Spinal cord (tissue), 10 donors: ENCODE data around the gene LRP5. TPM values are rescaled to one million over a fixed set of nuclear protein-coding genes. Genes with fewer than 3 reads are reported as not detected.

ENCODE experiments used
- DNase-seq, 6 donors: peaks; one replicate each; pipeline versions ENCODE4 v3.0.0 to v3.0.0-alpha.2; 2013 to 2015; ENCODE audit warnings: low spot score in 6 of 6, low read depth in 4 of 6
- H3K27ac ChIP-seq: one replicate; pipeline ENCODE4 v1.5.1; 2013; ENCODE audit warnings: low read depth, low read length, control low read depth
- H3K27me3 ChIP-seq: one replicate; pipeline ENCODE4 v1.6.1; 2013; ENCODE audit warnings: low read length; ENCODE audit not compliant: control insufficient read depth, insufficient read depth
- H3K36me3 ChIP-seq: one replicate; pipeline ENCODE4 v1.6.1; 2013; ENCODE audit warnings: low read length; ENCODE audit not compliant: control insufficient read depth, insufficient read depth
- H3K4me1 ChIP-seq: one replicate; pipeline ENCODE4 v1.6.1; 2013; ENCODE audit warnings: low read length; ENCODE audit not compliant: control insufficient read depth, insufficient read depth
- H3K4me3 ChIP-seq: one replicate; pipeline ENCODE4 v1.5.1; 2013; ENCODE audit warnings: low read depth, low read length, control low read depth
- H3K9me3 ChIP-seq: one replicate; pipeline ENCODE4 v1.6.1; 2013; ENCODE audit warnings: low read length; ENCODE audit not compliant: control insufficient read depth, insufficient read depth
- WGBS: methylation state at CpG from one replicate; pipeline ENCODE4 v1.1.5; 2013; ENCODE audit warnings: missing lambda C conversion rate; ENCODE audit not compliant: insufficient coverage; 5-methylcytosine and 5-hydroxymethylcytosine counted together
- polyA plus RNA-seq, 2 donors: library from polyadenylated mRNA; unstranded; fragments of 120-200 nt; gene quantifications; one replicate each; pipeline ENCODE4 v1.2.1, GENCODE V29; 2013; ENCODE audit not compliant: insufficient read length in 2 of 2
- total RNA-seq, 2 donors: library from RNA; depleted of rRNA in 1 of 2; stranded (reverse); fragments of 120-200 nt in 1 of 2; fragments of >200 nt in 1 of 2; gene quantifications; one replicate each; pipeline versions ENCODE4 v1.2.3 to v1.2.4, GENCODE V29; 2013 to 2014
- donor health status: healthy.

Gene LRP5
- total and polyA plus RNA-seq, 4 donors: 12.8 to 32.4 (median 25.7) TPM

DNA sequence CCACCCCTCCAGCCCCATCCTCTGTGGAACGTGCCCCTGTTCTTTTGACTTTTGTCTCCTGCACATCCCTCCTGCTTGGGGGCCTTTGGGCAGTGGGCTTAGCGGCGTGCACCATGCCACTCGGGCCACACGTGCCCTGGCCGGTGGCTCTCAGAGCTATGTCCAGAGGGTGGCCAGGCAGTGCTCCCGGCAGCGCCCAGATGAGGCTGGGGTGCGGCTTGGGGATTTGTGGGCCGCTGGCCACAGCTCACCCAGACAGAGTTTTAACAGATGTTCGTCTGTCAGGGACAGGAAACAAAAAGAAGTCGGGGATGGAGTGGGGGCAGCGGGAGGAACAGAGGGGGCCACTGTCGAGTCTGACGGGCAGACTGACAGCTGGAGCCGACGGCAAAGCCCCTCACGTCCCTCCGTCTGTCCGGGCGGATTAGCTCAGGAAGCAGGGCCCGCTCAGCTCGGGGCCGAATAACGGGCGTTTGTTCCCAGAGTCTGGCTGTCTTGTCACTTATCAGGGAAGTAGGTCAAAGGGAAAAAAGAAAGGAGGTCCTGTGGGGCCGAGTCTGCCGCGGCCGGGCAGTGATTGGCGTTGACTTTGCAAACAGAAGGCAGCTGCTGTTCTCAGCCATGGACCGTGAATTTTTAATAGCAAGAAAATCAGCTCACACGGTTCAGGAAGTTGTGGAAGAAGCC, 61.6 kb downstream of the LRP5 start:
- Histone ChIP-seq H3K36me3 (peaks cover 61% of the 10 kb centered on the region), H3K4me3 (no peak overlapping the region), H3K9me3 (no peaks in the 10 kb centered on the region), H3K27me3 (no peaks in the 10 kb centered on the region), H3K4me1 (peaks cover 81% of the 10 kb centered on the region), H3K27ac (peak overlapping the region; percentile 81)
- peak in 5 of 6 donors; percentile 40 to 81 (median 57) for DNase-seq
- WGBS: 14% methylated on average over 32 of the region's 33 CpGs

DNA sequence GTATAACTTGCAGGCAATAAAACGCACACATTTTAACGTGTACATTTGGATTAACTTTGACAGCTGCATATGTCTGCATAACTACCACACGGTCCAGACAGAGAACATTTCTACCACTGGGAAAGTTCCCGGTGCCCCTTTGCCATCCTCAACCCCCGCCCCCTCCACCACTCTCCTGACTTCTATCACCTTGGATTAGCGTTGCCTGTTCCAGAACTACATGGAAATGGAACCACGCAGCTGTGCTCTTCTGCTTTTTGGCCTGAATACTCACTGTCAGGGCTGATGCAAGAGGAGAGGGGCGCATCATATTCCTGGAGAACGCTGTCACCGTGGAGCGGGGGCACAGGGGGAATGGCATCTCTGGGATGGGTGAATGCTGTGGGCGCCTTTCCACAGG, 62.1 kb downstream of the LRP5 start:
- H3K9me3 ChIP-seq: no peaks in the 10 kb centered on the region
- H3K27ac ChIP-seq: peak overlapping the region; percentile 81
- H3K27me3 ChIP-seq: no peaks in the 10 kb centered on the region
- WGBS: 31% methylated on average over 10 of the region's 12 CpGs
- peaks cover 83% of the 10 kb centered on the region for H3K4me1 ChIP-seq
- peaks cover 59% of the 10 kb centered on the region for H3K36me3 ChIP-seq
- H3K4me3 ChIP-seq: no peak overlapping the region
- DNase-seq: peak in 1 of 6 donors; percentile 37

DNA sequence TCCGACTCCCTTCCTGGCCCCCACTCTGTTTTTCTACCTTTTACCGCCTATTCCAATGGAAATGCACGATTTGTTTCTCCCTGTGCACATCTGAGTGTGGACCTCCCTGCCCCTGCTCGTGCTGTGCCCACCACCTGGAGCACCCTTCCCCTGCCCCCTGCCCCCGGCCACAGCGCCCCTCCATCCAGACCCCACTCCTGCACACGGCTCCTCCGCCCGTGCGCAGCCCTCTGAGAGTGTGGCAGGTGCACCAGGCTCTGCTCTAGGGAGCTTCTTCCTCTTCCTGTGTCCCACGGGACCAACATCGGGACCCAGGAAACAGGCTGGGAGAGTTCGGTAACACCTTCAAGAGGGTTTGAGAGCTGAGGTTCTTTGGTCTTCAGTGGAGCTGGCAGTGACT, 62.9 kb downstream of the LRP5 start:
- no peak overlapping the region for H3K4me3 ChIP-seq
- 91% methylated on average over 6 of the region's 13 CpGs for WGBS
- peak overlapping the region; percentile 81 for H3K27ac ChIP-seq
- H3K9me3 ChIP-seq: no peaks in the 10 kb centered on the region
- peaks cover 51% of the 10 kb centered on the region for H3K36me3 ChIP-seq
- no peak for DNase-seq
- H3K4me1 ChIP-seq: peaks cover 83% of the 10 kb centered on the region
- no peaks in the 10 kb centered on the region for H3K27me3 ChIP-seq

DNA sequence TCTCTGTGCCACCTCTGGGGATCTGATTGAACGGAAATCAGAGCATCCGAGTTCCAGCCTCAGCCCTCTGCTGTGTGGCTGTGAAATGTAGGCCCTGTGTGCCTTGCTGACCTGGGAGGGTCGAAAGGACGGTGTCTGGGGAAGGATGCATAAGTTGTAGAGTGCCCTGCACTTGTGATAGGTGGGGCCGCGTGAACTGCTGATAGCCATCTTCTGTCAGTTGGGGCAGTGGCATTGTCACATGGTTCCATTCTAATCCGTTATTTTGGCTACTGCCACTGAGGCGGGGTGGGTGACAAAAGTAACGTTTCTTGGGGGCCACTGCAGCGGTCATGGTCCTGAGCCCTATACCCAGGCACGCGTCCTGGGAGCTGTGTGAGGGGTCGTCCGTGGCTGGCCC, 63.4 kb downstream of the LRP5 start:
- 79% methylated on average over 12 of the region's 14 CpGs for WGBS
- Histone ChIP-seq H3K36me3 (peaks cover 52% of the 10 kb centered on the region), H3K4me1 (peaks cover 83% of the 10 kb centered on the region), H3K4me3 (no peak overlapping the region), H3K27me3 (no peaks in the 10 kb centered on the region), H3K9me3 (no peaks in the 10 kb centered on the region), H3K27ac (no peak overlapping the region)
- DNase-seq: no peak

DNA sequence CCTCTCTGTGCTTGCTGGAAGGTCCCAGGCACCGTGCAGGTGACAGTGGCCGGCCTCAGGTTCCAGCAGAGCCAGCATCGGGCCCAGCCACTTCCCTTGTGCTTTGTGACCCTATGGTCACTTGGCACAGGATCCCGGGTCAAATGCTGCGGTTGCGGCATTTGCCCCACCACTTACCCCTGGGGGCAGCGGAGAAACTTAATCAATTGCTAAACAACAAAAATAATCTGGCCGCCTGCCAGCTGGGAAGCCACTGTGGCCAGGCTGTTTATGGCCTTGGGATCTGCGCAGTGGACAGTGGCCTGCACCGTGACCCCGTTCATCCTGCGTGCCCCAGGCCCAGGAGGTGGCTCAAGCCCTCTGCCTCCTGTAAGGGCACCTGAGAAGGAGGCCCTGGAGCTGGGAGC, 65.0 kb downstream of the LRP5 start:
- no peak overlapping the region for H3K27ac ChIP-seq
- peaks cover 46% of the 10 kb centered on the region for H3K36me3 ChIP-seq
- H3K4me1 ChIP-seq: peaks cover 83% of the 10 kb centered on the region
- DNase-seq: no peak
- H3K27me3 ChIP-seq: no peaks in the 10 kb centered on the region
- no peak overlapping the region for H3K4me3 ChIP-seq
- no peaks in the 10 kb centered on the region for H3K9me3 ChIP-seq
- 86% methylated on average over 12 of the region's 12 CpGs for WGBS

DNA sequence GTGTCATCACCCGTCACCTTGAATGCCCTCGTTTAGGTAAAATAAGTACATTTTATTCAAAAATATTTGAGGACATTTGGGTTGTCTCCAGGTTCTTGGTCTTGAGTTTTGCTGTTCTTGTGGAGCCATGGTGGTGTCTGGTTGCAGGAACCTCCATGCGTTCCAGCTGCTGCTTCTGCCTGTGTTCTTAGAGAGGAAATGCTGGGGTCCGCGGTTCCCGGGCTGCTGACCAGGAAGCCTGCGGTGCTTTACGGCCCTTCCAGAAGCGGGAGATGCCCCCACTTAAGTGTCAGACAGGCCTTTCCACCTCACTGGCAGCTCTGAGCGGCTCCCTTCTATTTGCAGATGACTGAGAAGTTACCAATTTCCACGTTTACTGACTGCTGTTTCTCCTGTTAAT, 66.8 kb downstream of the LRP5 start:
- H3K9me3 ChIP-seq: no peaks in the 10 kb centered on the region
- H3K4me3 ChIP-seq: no peak overlapping the region
- WGBS: 64% methylated on average over 7 of the region's 11 CpGs
- no peak overlapping the region for H3K27ac ChIP-seq
- peaks cover 76% of the 10 kb centered on the region for H3K4me1 ChIP-seq
- H3K27me3 ChIP-seq: no peaks in the 10 kb centered on the region
- no peak for DNase-seq
- H3K36me3 ChIP-seq: peaks cover 42% of the 10 kb centered on the region

DNA sequence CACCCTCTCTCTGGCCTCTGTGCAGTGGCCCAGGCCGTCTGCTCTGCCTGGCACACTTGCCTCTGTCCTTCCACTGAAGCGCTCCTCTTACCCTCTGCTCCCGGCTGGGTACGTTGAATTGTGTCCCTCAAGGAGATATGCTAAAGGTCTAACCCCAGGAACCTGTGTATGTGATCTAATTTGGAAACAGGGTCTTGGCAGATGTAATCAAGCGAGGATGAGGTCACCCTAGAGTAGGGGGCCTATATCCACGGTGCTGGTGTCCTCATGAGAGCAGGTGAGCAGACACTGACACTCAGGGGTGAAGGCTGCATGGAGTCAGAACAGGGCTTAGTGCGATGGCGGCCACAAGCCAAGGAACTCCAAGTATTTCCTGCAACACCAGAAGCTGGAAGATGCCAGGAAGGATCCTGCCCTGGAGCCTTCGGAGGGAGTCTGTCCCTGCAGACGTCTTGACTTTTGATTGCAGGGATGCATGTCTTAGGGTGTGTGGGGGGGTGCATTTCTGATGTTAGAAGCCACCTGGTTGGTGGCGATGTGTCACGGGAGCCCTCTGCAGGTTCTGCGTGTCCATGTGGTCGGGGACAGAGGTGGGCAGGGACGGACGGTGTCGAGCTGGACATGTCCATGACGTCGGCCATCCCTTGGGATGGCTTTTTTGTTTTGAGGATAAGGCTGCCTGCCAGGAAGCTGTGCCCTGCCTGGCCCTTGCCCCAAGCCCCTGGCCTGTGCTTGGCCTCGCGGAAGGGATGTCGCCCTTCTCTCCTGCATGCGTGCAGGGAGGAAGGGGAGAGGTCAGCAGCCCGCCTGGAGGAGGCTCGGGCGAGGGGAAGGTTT, 68.6 kb downstream of the LRP5 start:
- H3K27me3 ChIP-seq: no peaks in the 10 kb centered on the region
- peaks cover 61% of the 10 kb centered on the region for H3K4me1 ChIP-seq
- no peak for DNase-seq
- no peaks in the 10 kb centered on the region for H3K9me3 ChIP-seq
- H3K36me3 ChIP-seq: peaks cover 51% of the 10 kb centered on the region
- H3K27ac ChIP-seq: no peak overlapping the region
- H3K4me3 ChIP-seq: no peak overlapping the region
- WGBS: 71% methylated on average over 20 of the region's 26 CpGs

DNA sequence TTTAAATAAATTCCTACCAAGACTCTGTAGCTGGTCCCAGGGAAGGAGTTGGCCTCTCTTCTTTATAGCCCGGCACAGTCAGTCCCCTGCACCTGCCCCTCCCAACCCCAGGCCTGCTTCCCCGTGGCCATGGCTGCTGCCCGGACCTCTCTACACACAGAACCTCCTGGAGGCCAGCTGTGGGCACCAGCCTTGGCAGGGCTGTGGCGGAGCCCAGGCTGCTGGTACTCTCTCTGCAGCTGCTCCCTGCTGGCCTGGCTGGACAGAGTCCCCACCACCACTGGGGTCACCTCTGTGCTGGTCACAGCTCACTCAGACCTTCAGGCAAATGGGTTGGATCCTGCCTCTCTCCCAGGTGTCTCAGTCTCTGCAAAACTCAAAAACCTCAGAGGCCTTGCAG, 69.3 kb downstream of the LRP5 start:
- 52% methylated on average over 4 of the region's 4 CpGs for WGBS
- Histone ChIP-seq H3K9me3 (no peaks in the 10 kb centered on the region), H3K27me3 (no peaks in the 10 kb centered on the region), H3K4me1 (peaks cover 60% of the 10 kb centered on the region), H3K36me3 (peaks cover 52% of the 10 kb centered on the region), H3K4me3 (no peak overlapping the region), H3K27ac (no peak overlapping the region)
- no peak for DNase-seq

DNA sequence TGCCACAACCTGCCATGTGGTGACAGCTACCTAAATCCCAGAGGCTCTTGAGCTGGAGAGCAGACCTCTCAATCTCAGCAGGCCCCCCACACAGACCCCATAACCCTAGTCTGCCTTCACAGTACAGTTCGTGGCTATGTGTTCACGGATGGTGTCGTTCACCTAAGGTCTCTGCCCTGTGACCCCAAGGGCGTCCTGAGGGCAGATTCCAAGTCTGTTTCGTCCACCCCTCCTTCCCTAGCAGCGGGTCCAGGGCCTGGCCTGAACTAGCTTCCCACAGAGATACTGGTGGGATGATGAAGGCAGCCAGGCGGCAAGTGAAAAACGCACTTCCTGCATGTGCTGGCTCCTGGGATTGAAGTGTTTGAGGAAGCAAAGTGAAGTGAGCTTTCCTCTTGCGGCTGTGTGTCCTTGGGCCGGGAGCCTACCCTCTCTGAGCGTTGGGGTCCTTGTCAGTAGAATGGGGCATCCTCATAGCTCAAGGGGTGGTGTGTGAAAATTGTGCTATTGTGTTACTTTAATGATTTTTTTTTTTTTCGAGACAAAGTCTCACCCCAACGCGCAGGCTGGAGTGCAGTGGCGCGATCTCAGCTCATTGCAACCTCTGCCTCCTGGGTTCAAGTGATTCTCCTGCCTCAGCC, 70.1 kb downstream of the LRP5 start:
- H3K4me3 ChIP-seq: no peak overlapping the region
- H3K4me1 ChIP-seq: peaks cover 52% of the 10 kb centered on the region
- no peak overlapping the region for H3K27ac ChIP-seq
- H3K36me3 ChIP-seq: peaks cover 51% of the 10 kb centered on the region
- WGBS: 89% methylated on average over 13 of the region's 16 CpGs
- no peaks in the 10 kb centered on the region for H3K9me3 ChIP-seq
- no peaks in the 10 kb centered on the region for H3K27me3 ChIP-seq
- no peak for DNase-seq
